ENCODE measurements around the gene SOX1.

The SOX1 gene

GRCh38 chr13:112059457-112060281, 7.3 kb upstream of the SOX1 start:
- Histone ChIP-seq H3K36me3 (ENCODE audit: control insufficient read depth, insufficient read depth, low read length) (no peaks in the 10 kb centered on the region), H3K4me3 (ENCODE audit: low read depth, low read length) (peak overlapping the region; percentile 27), H3K4me1 (ENCODE audit: control insufficient read depth, insufficient read depth, low read length) (no peaks in the 10 kb centered on the region), H3K9ac (ENCODE audit: low read depth, low read length) (no peak overlapping the region), H3K27me3 (ENCODE audit: control insufficient read depth, insufficient read depth, low read length) (peaks cover 96% of the 10 kb centered on the region), H3K9me3 (ENCODE audit: control insufficient read depth, insufficient read depth, low read length) (no peaks in the 10 kb centered on the region)

- Histone ChIP-seq H3K4me1 (ENCODE audit: control insufficient read depth, insufficient read depth, low read length) (no peaks in the 10 kb centered on the region), H3K4me3 (ENCODE audit: low read depth, low read length) (peak overlapping the region; percentile 14), H3K27me3 (ENCODE audit: control insufficient read depth, insufficient read depth, low read length) (peaks cover 96% of the 10 kb centered on the region), H3K9ac (ENCODE audit: low read depth, low read length) (no peak overlapping the region), H3K9me3 (ENCODE audit: control insufficient read depth, insufficient read depth, low read length) (no peaks in the 10 kb centered on the region), H3K36me3 (ENCODE audit: control insufficient read depth, insufficient read depth, low read length) (no peaks in the 10 kb centered on the region)
These were observed 6.6 kb upstream of the SOX1 start for GRCh38 chr13:112060282-112060830.

DNA sequence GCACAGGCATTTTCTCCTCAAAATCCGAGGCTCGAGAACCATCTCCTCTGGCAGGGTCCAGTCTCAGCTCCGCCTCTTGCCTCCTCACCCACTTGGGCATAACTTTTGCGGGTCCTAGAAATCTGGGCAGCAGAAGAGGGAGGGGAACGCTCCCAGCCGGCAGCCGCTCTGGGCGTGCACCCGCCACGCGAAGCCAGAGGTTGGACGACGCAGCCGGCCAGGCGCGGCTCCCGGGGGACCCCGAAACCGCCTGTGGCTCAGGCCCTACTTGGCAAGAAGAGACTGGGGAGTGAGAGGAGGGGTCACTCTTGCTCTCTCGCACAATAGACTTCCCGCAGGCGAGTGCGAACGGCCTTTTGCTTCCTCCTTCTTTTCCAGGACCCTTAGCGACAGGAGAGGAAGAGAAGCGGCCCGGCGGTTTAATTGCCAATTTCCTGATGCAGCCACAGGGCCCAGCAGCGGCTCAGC, 6.0 kb upstream of the SOX1 start:
- H3K27me3 ChIP-seq (ENCODE audit: control insufficient read depth, insufficient read depth, low read length): peaks cover 97% of the 10 kb centered on the region
- H3K9ac ChIP-seq (ENCODE audit: low read depth, low read length): no peak overlapping the region
- H3K9me3 ChIP-seq (ENCODE audit: control insufficient read depth, insufficient read depth, low read length): no peaks in the 10 kb centered on the region
- H3K4me3 ChIP-seq (ENCODE audit: low read depth, low read length): peak overlapping the region; percentile 18
- no peaks in the 10 kb centered on the region for H3K4me1 ChIP-seq (ENCODE audit: control insufficient read depth, insufficient read depth, low read length)
- H3K36me3 ChIP-seq (ENCODE audit: control insufficient read depth, insufficient read depth, low read length): no peaks in the 10 kb centered on the region

DNA sequence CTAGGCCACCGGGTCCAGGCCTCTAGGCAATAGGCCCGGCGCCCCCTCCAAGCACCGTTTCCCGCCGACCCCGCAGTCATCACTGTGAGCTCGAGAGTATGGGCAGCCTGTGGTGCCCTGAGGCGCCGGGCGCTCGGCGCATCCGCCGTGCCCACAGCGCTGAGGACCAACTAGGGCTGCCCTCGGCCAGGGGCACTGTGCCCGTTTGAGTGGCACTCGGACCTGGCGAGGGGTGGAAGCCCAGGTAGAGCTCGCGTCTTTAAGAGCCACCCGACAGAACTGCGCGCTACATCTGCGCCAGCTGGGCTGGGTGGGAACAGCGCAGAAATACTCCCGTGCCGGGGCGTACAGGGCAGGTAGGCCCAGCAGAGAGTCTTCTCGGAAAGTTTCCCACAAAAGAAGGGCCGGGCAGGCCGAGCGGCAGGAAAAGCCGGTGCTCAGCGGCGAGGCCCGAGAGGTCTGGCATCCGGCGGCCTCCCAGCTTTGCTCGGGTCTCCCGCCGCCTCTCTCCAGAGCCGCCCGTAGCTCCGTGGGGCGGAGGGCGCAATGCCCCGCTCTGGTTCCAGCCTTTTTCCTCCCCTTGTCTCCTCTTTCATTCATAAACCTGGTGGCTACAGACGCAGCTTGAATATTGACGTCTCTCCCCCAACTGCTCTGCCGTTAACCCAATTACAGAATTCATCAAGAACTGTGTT, 5.4 kb upstream of the SOX1 start:
- Histone ChIP-seq H3K36me3 (ENCODE audit: control insufficient read depth, insufficient read depth, low read length) (no peaks in the 10 kb centered on the region), H3K27me3 (ENCODE audit: control insufficient read depth, insufficient read depth, low read length) (peaks cover 97% of the 10 kb centered on the region), H3K4me1 (ENCODE audit: control insufficient read depth, insufficient read depth, low read length) (no peaks in the 10 kb centered on the region), H3K4me3 (ENCODE audit: low read depth, low read length) (peak overlapping the region; percentile 18), H3K9me3 (ENCODE audit: control insufficient read depth, insufficient read depth, low read length) (no peaks in the 10 kb centered on the region), H3K9ac (ENCODE audit: low read depth, low read length) (no peak overlapping the region)

GRCh38 chr13:112062072-112062567, 4.8 kb upstream of the SOX1 start:
- H3K27me3 ChIP-seq (ENCODE audit: control insufficient read depth, insufficient read depth, low read length): peaks cover 92% of the 10 kb centered on the region
- no peak overlapping the region for H3K9ac ChIP-seq (ENCODE audit: low read depth, low read length)

GRCh38 chr13:112062571-112063570, 4.1 kb upstream of the SOX1 start:
- no peak overlapping the region for H3K4me3 ChIP-seq (ENCODE audit: low read depth, low read length)
- H3K4me1 ChIP-seq (ENCODE audit: control insufficient read depth, insufficient read depth, low read length): no peaks in the 10 kb centered on the region
- H3K27me3 ChIP-seq (ENCODE audit: control insufficient read depth, insufficient read depth, low read length): peaks cover 91% of the 10 kb centered on the region

More at GRCh38 chr13:112062072-112062567, 4.8 kb upstream of the SOX1 start:
- Histone ChIP-seq H3K9me3 (ENCODE audit: control insufficient read depth, insufficient read depth, low read length) (no peaks in the 10 kb centered on the region), H3K4me3 (ENCODE audit: low read depth, low read length) (peak overlapping the region; percentile 2), H3K36me3 (ENCODE audit: control insufficient read depth, insufficient read depth, low read length) (no peaks in the 10 kb centered on the region), H3K4me1 (ENCODE audit: control insufficient read depth, insufficient read depth, low read length) (no peaks in the 10 kb centered on the region)

DNA sequence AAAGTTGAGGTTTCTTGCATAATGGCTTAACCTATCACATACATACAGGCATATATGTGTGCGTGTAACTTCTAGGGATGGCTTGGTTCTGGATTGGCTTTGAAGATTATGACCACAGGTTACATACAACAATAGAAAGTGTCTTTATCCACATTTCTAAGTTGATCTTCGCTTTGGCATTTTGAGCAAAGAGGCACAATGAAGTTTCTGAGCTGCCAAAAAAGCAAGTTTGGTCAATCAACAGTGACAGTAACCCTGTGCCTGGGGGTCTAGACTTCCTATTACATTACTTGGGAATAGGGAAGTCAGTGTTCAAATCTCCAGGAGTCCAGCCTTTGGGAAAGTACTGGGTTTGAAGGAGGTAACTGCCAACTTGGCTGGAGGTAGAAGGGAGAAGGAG, 3.1 kb upstream of the SOX1 start:
- Histone ChIP-seq H3K9me3 (ENCODE audit: control insufficient read depth, insufficient read depth, low read length) (no peaks in the 10 kb centered on the region), H3K9ac (ENCODE audit: low read depth, low read length) (no peak overlapping the region), H3K27me3 (ENCODE audit: control insufficient read depth, insufficient read depth, low read length) (peaks cover 84% of the 10 kb centered on the region), H3K4me1 (ENCODE audit: control insufficient read depth, insufficient read depth, low read length) (no peaks in the 10 kb centered on the region), H3K36me3 (ENCODE audit: control insufficient read depth, insufficient read depth, low read length) (no peaks in the 10 kb centered on the region), H3K4me3 (ENCODE audit: low read depth, low read length) (peak overlapping the region; percentile 3)

More at GRCh38 chr13:112062571-112063570, 4.1 kb upstream of the SOX1 start:
- no peaks in the 10 kb centered on the region for H3K9me3 ChIP-seq (ENCODE audit: control insufficient read depth, insufficient read depth, low read length)
- H3K9ac ChIP-seq (ENCODE audit: low read depth, low read length): no peak overlapping the region
- no peaks in the 10 kb centered on the region for H3K36me3 ChIP-seq (ENCODE audit: control insufficient read depth, insufficient read depth, low read length)

DNA sequence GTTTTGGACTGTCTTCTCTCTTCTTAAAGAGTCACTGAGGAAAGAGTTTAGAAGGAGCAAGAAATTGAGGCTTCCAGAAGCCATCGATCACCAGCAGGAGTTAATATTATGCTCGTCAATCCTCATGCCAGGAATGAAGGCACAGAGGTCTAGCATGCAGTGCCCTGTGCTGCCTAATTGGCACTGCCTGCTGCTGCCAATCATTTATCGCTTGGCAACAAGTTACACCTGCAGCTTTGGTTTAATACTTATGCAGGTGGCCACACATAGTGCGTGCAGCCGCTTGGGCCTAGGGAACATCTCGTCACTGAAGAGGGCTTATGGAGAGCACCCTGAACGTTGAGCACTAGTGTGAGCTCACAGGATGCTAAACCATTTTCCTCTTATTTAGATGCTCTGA, 2.7 kb upstream of the SOX1 start:
- no peak overlapping the region for H3K9ac ChIP-seq (ENCODE audit: low read depth, low read length)
- peaks cover 84% of the 10 kb centered on the region for H3K27me3 ChIP-seq (ENCODE audit: control insufficient read depth, insufficient read depth, low read length)
- H3K4me3 ChIP-seq (ENCODE audit: low read depth, low read length): peak overlapping the region; percentile 11
- no peaks in the 10 kb centered on the region for H3K9me3 ChIP-seq (ENCODE audit: control insufficient read depth, insufficient read depth, low read length)
- no peaks in the 10 kb centered on the region for H3K36me3 ChIP-seq (ENCODE audit: control insufficient read depth, insufficient read depth, low read length)
- H3K4me1 ChIP-seq (ENCODE audit: control insufficient read depth, insufficient read depth, low read length): no peaks in the 10 kb centered on the region

DNA sequence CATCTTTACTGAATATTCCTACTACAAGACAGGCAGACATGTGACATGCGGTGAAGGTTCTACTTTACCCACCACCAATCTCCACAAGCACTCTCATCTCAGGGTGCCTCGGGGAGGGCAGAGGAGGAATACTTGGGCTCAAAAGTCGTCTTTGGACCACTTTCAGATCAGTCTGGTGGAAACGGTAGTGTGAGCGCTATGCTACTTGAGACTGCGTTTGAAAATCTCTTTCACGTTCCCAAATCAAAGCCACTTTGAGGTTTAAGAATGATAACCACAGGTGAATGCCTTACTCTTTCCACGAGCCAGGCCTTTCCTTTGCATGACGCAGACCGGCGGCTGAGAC, 1.5 kb upstream of the SOX1 start:
- peak overlapping the region; percentile 45 for H3K4me3 ChIP-seq (ENCODE audit: low read depth, low read length)
- peaks cover 84% of the 10 kb centered on the region for H3K27me3 ChIP-seq (ENCODE audit: control insufficient read depth, insufficient read depth, low read length)
- H3K9ac ChIP-seq (ENCODE audit: low read depth, low read length): no peak overlapping the region
- H3K36me3 ChIP-seq (ENCODE audit: control insufficient read depth, insufficient read depth, low read length): no peaks in the 10 kb centered on the region
- H3K4me1 ChIP-seq (ENCODE audit: control insufficient read depth, insufficient read depth, low read length): no peaks in the 10 kb centered on the region
- H3K9me3 ChIP-seq (ENCODE audit: control insufficient read depth, insufficient read depth, low read length): no peaks in the 10 kb centered on the region

GRCh38 chr13:112065867-112066623, 904 bp upstream of the SOX1 start:
- Histone ChIP-seq H3K4me1 (ENCODE audit: control insufficient read depth, insufficient read depth, low read length) (peaks cover under 1% of the 10 kb centered on the region), H3K27me3 (ENCODE audit: control insufficient read depth, insufficient read depth, low read length) (peaks cover 84% of the 10 kb centered on the region), H3K9me3 (ENCODE audit: control insufficient read depth, insufficient read depth, low read length) (no peaks in the 10 kb centered on the region), H3K9ac (ENCODE audit: low read depth, low read length) (no peak overlapping the region), H3K36me3 (ENCODE audit: control insufficient read depth, insufficient read depth, low read length) (no peaks in the 10 kb centered on the region), H3K4me3 (ENCODE audit: low read depth, low read length) (peak overlapping the region; percentile 45)
